Urinary bladder (tissue), 4 donors: ENCODE results near the gene METTL8. TPM values are rescaled to one million over a fixed set of nuclear protein-coding genes. Genes with fewer than 3 reads are reported as not detected.
"Not testable (repeated sequence)": the region's sequence is repeated elsewhere in the genome, so short reads cannot be mapped to it uniquely, and the experiment has no call there.

ENCODE experiments used
- DNase-seq: peaks from one replicate; pipeline ENCODE4 v3.0.0-alpha.2; 2015; ENCODE audit errors: extremely low spot score
- H3K27ac ChIP-seq: one replicate; pipeline ENCODE4 v1.5.1; 2013; ENCODE audit warnings: low read depth, mild to moderate bottlenecking, moderate library complexity
- H3K36me3 ChIP-seq: one replicate; pipeline ENCODE4 v1.6.1; 2013; ENCODE audit warnings: mild to moderate bottlenecking, moderate library complexity; ENCODE audit not compliant: insufficient read depth
- H3K4me1 ChIP-seq: one replicate; pipeline ENCODE4 v1.6.1; 2013; ENCODE audit warnings: mild to moderate bottlenecking, moderate library complexity; ENCODE audit not compliant: insufficient read depth
- H3K4me3 ChIP-seq: one replicate; pipeline ENCODE4 v1.5.1; 2013; ENCODE audit warnings: low read depth, low read length
- WGBS: extraction: QIAGEN DNeasy Blood & Tissue Kit; methylation state at CpG from one replicate; pipeline ENCODE4 v1.1.7; 2013; 5-methylcytosine and 5-hydroxymethylcytosine counted together
- polyA plus RNA-seq: library from polyadenylated mRNA; stranded (reverse); fragments of 200-250 nt; gene quantifications from one replicate; pipeline ENCODE4 v1.2.3, GENCODE V29; 2013
- total RNA-seq: library from RNA; depleted of rRNA; stranded (reverse); fragments of >200 nt; gene quantifications from one replicate; pipeline ENCODE4 v1.2.3, GENCODE V29; 2014
- donor health status: healthy with polysubstance abuse.
- donor health status: healthy.

METTL8 gene
- total and polyA plus RNA-seq, 2 donors, result 13.1 to 31.2 TPM

GRCh38 chr2:171377852-171378251, 55.9 kb downstream of the METTL8 start:
- not testable (repeated sequence) for H3K36me3 ChIP-seq, H3K4me3 ChIP-seq, DNase-seq, H3K4me1 ChIP-seq, H3K27ac ChIP-seq

GRCh38 chr2:171367692-171368091, 66.1 kb downstream of the METTL8 start:
- no peak overlapping the region for H3K4me3 ChIP-seq
- H3K27ac ChIP-seq, result no peak overlapping the region
- H3K36me3 ChIP-seq, result no peaks in the 10 kb centered on the region
- DNase-seq, result no peak
- no peaks in the 10 kb centered on the region for H3K4me1 ChIP-seq
- WGBS, result 99% methylated on average over 2 of the region's 2 CpGs

- H3K4me1 ChIP-seq, result no peaks in the 10 kb centered on the region
- H3K36me3 ChIP-seq, result no peaks in the 10 kb centered on the region
- H3K4me3 ChIP-seq, result no peak overlapping the region
- no peak for DNase-seq
- H3K27ac ChIP-seq, result no peak overlapping the region
- WGBS, result 100% methylated on average over 1 of the region's 1 CpG
These were observed 68.0 kb downstream of the METTL8 start for GRCh38 chr2:171365778-171366177.

GRCh38 chr2:171365232-171365631, 68.6 kb downstream of the METTL8 start:
- WGBS, result 82% methylated on average over 7 of the region's 7 CpGs
- H3K36me3 ChIP-seq, result no peaks in the 10 kb centered on the region
- no peak overlapping the region for H3K27ac ChIP-seq
- H3K4me1 ChIP-seq, result no peaks in the 10 kb centered on the region
- no peak for DNase-seq
- H3K4me3 ChIP-seq, result no peak overlapping the region

- Histone ChIP-seq H3K4me1 (no peaks in the 10 kb centered on the region), H3K36me3 (no peaks in the 10 kb centered on the region), H3K4me3 (no peak overlapping the region), H3K27ac (no peak overlapping the region)
- DNase-seq, result no peak
- WGBS, result 85% methylated on average over 2 of the region's 2 CpGs
These were observed 71.4 kb downstream of the METTL8 start for GRCh38 chr2:171362396-171362795.

GRCh38 chr2:171360905-171361304, 72.9 kb downstream of the METTL8 start:
- 94% methylated on average over 2 of the region's 2 CpGs for WGBS
- H3K4me1 ChIP-seq, result no peaks in the 10 kb centered on the region
- no peak overlapping the region for H3K27ac ChIP-seq
- no peak for DNase-seq
- no peak overlapping the region for H3K4me3 ChIP-seq
- no peaks in the 10 kb centered on the region for H3K36me3 ChIP-seq

- H3K4me1 ChIP-seq, DNase-seq, H3K4me3 ChIP-seq, H3K36me3 ChIP-seq, H3K27ac ChIP-seq: not testable (repeated sequence)
- WGBS, result 99% methylated on average over 3 of the region's 3 CpGs
These were observed 80.0 kb downstream of the METTL8 start for GRCh38 chr2:171353746-171354145.

- DNase-seq, result no peak
- H3K4me1 ChIP-seq, result no peaks in the 10 kb centered on the region
- no peaks in the 10 kb centered on the region for H3K36me3 ChIP-seq
- no peak overlapping the region for H3K4me3 ChIP-seq
- no peak overlapping the region for H3K27ac ChIP-seq
- 57% methylated on average over 1 of the region's 1 CpG for WGBS
These were observed 85.7 kb downstream of the METTL8 start for GRCh38 chr2:171348056-171348455.

GRCh38 chr2:171347591-171348032, 86.2 kb downstream of the METTL8 start:
- H3K4me3 ChIP-seq, result no peak overlapping the region
- DNase-seq, result no peak
- no peak overlapping the region for H3K27ac ChIP-seq
- WGBS, result 23% methylated on average over 3 of the region's 3 CpGs
- H3K36me3 ChIP-seq, result no peaks in the 10 kb centered on the region
- H3K4me1 ChIP-seq, result no peaks in the 10 kb centered on the region

- Histone ChIP-seq H3K27ac (no peak overlapping the region), H3K36me3 (no peaks in the 10 kb centered on the region), H3K4me3 (no peak overlapping the region), H3K4me1 (no peaks in the 10 kb centered on the region)
- DNase-seq, result no peak
- WGBS, result 59% methylated on average over 10 of the region's 10 CpGs
These were observed 86.8 kb downstream of the METTL8 start for GRCh38 chr2:171346723-171347557.

- H3K36me3 ChIP-seq, result no peaks in the 10 kb centered on the region
- no peak overlapping the region for H3K27ac ChIP-seq
- no peaks in the 10 kb centered on the region for H3K4me1 ChIP-seq
- no peak for DNase-seq
- 98% methylated on average over 3 of the region's 3 CpGs for WGBS
- no peak overlapping the region for H3K4me3 ChIP-seq
These were observed 87.6 kb downstream of the METTL8 start for GRCh38 chr2:171345971-171346722.

- 97% methylated on average over 2 of the region's 2 CpGs for WGBS
- no peak overlapping the region for H3K27ac ChIP-seq
- H3K36me3 ChIP-seq, result no peaks in the 10 kb centered on the region
- DNase-seq, result no peak
- H3K4me3 ChIP-seq, result no peak overlapping the region
- no peaks in the 10 kb centered on the region for H3K4me1 ChIP-seq
These were observed 89.6 kb downstream of the METTL8 start for GRCh38 chr2:171344182-171344581.

- DNase-seq, result no peak
- no peaks in the 10 kb centered on the region for H3K36me3 ChIP-seq
- 17% methylated on average over 1 of the region's 1 CpG for WGBS
- H3K4me3 ChIP-seq, result no peak overlapping the region
- H3K4me1 ChIP-seq, result no peaks in the 10 kb centered on the region
- no peak overlapping the region for H3K27ac ChIP-seq
These were observed 91.8 kb downstream of the METTL8 start for GRCh38 chr2:171342067-171342413.

GRCh38 chr2:171341394-171342066, 92.3 kb downstream of the METTL8 start:
- no peaks in the 10 kb centered on the region for H3K4me1 ChIP-seq
- 92% methylated on average over 7 of the region's 7 CpGs for WGBS
- no peak for DNase-seq
- H3K27ac ChIP-seq, result no peak overlapping the region
- no peak overlapping the region for H3K4me3 ChIP-seq
- H3K36me3 ChIP-seq, result no peaks in the 10 kb centered on the region
